Activated T-cell treated with anti-CD3 and anti-CD28 coated beads for 48 hours (primary cell): ENCODE results near the gene GNB5.
A peak's percentile ranks its signal among the peaks of the same experiment; 100 is the strongest.
"Not testable (repeated sequence)": the region's sequence is repeated elsewhere in the genome, so short reads cannot be mapped to it uniquely, and the experiment has no call there.

Experiments
- DNase-seq: peaks from one replicate; pipeline ENCODE4 v3.0.0-alpha.2; 2020; ENCODE audit warnings: low read depth

The GNB5 gene

GRCh38 chr15:52207191-52207590 is 16.0 kb upstream of the GNB5 start:
- DNase-seq = no peak

GRCh38 chr15:52206446-52206845 is 15.3 kb upstream of the GNB5 start:
- DNase-seq = no peak

DNA sequence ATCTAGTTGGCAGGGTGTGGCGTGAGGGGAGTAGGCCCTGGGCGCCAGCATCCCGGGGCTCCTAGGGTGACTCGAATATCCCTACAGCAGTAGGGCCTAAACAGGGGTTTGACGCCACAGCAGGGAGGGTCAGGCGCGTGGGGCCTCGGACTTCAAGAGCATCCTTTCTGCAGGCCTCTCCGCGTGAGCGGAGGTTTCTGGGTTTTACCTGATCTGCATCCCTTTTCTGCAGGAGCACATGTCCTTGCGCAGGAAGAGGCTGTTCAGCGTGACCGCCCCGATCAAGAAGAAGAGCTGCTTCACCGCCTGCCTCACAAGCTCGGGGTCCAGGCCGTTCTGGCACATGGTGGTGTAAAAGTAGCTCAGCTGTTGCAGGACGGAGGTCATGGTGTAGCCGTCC is 13.5 kb upstream of the GNB5 start:
- DNase-seq = no peak

- DNase-seq = no peak
Observed at GRCh38 chr15:52200831-52201365, 9.7 kb upstream of the GNB5 start.

DNA sequence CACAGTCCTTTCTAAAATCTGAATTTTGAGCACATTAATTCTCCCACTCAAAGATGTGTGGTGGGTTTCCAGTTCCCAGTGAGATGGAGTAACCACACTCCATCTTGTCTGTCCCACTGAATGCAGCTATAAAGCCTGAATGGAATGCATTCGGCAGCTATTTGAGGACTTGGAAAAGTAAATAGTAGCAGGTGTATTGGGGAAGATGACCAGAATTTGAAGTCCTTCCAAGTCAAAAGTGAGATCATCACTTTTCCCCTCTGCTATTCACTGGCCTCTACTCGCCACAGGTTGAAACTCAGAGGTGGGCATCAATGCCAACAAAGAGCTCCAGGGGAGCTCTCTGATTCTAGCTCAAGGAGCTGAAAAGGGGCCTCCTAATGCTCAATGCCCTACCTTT is 8.1 kb upstream of the GNB5 start:
- no peak for DNase-seq

GRCh38 chr15:52196891-52197290 is 5.7 kb upstream of the GNB5 start:
- DNase-seq = no peak

DNA sequence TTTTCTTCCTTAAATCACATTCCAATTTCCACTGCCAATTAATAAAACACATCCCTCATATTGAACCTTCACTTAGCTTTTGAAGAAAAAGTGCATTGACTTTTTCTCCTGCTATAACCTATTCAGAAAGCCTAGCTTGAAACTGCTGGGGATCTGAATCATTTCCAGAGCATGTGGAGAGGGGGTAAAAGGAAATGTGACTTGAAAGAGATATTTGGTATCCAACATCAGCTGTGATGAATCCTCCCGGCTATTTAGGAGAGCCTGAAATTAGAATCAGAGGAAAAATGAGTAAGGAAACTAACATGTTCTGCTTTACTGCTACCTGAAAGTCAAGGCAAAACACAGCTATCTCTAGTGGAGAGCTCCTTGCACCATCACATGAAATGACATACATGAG is 2.6 kb upstream of the GNB5 start:
- DNase-seq = no peak

DNA sequence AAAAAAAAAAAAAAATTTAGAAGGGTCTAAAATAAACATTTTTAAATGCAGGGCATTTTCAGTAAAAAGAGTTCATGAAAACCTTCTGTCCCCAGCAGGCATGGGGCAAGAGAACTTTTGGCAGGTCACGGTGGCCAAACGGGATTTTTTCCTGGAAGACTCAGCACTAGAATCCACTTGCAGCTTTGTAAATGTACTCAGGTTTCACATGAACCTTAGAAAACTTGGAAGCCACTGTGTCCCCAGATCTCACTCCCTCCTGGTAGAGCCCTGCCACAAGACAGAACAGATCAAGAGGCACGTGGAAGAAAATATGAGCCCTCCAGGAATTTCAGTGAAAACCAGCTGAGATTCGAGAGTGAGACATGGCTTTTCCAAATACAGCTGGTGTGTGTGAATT is 2.1 kb upstream of the GNB5 start:
- DNase-seq = no peak

- DNase-seq = no peak
Observed at GRCh38 chr15:52186651-52187486, 4.3 kb downstream of the GNB5 start.

DNA sequence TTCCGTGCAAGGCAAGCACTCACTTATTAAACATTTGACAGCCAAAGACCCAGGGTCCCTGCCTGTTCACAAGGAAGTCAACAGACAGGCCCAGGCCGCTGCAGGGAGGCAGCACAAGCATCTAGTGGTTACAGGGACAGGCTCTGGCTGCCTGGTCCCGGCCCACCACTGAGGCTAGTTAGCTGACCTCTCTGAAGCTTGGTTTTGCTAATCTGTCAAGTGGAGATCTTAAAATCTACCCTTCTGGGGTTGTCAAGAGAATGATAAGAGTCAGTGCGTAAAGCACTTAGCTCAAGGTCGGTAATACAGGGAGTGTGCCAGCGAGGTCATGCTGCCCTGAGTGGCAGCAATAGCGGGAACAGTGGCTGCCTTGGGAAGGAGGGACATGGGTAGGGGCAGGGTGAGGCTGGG is 6.0 kb downstream of the GNB5 start:
- DNase-seq = no peak

DNA sequence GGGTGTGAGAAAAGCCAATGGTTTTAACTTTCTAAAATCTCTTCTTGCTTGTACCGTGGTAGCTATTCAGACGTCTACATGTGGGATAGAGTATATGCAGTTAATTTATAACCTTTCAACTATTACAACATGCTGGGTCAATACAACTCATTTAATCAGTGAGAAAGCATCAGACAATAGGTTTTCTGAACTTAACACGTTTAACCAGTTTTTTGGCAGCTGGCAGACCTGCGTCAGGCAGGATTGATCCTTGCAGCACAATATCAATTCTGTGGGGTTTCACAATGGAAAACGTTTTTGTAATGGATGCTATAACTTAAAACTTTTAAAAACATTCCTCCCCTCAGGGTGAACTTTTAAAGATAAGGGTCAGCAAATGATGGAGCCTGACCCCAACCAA is 6.5 kb downstream of the GNB5 start:
- no peak for DNase-seq

- DNase-seq = no peak
Observed at GRCh38 chr15:52183562-52184173, 7.5 kb downstream of the GNB5 start.

DNA sequence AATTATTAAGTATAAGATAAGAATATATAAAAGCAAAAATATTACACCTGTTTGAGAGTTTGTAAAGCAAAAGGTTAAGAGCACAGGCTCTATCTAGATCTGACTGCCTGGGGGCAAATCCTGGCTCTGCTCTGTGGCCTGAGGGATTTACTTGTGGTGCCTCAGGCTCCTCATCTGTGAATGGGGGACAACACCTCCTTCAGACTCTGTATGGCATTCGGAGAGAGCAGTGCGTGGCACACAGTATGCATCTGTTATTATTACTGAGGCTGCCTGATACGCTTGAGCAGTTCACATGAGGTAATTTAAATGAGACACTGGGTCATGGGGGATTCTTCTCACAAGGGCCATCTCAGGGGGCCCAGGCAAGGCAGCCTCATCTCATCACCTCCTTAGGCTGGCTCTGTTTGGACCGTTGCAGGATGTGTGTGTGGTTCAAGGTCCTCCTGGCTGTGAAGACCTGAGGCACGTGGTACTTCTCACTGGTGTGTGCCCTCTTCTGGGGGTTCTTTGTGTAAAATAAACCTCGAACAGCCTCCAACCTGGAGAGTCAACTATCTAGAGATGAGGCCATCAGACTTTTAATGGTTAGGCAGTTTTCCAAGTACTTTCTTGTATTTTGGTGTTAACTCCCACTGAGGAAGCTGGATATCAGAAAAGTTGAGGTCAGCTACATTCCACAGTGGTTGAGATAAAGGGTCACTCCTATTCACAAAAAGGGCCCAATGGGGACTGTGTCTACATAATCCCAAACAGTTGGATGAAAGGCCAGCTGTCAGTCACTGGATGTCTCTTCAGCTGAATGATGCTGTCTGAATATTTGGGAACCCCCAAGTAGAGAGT is 9.0 kb downstream of the GNB5 start:
- no peak for DNase-seq

DNA sequence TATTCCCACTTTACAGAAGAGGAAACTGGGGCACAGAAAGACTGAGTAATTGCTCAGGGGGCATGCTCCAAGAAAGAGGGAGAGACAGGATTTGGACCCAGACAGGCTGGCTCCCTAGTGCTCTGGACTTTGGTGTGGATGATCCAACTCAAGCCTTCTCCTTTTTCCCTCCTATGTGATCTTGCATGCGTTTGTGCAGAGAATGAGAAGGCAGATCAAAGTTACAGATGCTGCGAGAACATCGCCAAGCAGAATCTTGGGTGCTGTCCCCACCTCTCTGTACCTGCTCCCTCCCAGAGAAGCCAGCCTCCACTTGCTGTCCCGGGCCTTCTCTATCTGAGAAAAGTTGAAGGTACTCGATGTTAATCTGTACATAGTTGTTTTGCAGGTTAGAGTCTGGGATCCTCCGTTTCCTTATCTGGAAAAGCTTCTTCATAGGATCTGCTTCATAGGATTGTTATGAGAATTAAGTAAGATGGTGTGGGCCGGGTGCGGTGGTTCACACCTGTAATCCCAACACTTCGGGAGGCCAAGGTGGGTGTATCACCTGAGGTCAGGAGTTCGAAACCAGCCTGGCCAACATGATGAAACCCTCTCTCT is 10.2 kb downstream of the GNB5 start:
- no peak for DNase-seq

DNA sequence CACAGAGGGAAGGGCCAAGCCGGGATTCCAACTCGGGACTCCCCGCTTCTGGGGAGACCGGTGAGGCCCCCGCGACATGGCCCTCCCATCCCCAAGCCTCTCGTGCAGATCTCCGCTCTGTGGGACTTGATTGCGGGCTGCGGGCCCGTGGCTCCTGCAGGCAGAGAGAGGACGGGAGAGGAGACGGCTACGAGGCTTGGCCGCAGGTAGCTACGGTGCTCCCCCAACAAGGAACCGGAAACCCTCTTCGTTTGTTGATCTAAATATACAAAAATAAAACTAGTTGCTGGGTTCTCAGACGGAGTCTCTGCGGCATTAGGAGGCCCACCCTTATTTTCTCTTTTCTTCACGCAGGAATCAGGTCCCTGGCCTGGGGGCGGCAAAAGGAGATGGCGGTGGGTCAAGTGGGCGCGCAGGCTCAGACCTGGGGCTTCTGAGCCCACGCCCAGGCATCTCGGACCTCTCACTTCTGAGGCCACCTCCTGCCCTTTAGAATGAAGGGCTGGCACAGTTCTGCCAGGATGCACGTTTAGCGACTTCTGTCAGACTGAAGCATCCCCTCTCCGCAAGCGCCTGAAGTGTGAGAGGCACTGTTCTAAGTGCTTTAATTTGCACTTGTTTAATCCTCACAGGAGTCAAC is 10.9 kb downstream of the GNB5 start:
- DNase-seq = no peak

DNA sequence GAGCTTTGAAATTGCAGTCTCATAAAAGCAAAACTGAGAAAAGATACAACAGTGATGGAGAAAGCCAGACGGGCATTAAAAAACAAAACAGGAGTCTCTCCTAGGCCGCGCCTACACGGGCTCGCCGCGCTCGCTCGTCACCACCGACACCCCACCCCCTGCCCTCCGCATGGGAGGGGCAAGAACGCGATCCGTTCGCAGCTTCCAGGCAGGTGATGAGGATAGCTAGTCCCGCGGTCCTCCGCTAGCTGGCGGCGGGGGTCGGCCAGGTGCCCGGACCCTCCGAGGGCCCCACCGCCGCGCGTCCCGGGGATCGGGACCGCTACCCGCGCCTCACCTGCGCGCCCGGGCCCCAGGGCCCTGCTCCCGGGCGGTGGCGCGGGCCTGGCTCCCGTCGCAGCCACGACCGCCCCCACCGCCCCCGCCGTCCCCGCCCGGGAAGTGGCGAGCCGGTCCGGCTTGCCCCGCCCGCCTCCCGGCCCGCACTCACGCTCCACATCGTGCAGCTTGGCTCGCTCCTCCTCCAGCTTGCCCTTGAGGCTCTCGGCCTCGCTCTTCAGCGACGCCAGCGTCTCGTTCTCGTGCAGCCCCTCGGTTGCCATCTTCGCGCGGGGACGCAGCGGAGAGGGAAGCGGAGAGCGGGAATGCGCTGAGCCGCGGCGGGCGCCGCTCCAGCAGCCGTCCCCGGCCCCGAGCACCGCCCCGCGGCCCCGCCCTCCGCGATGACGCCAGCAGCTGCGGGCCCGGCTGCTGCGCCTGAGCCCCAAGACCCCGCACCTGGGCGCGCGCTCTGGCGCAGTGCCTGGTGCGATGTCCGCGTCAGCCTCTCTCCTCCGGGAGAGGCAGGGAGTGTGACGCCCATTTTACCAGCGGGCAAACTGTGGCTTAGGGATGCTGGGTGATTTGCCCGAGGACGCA is 11.7 kb downstream of the GNB5 start:
- peak; percentile 86 for DNase-seq

GRCh38 chr15:52178765-52179164 is 12.4 kb downstream of the GNB5 start:
- no peak for DNase-seq

DNA sequence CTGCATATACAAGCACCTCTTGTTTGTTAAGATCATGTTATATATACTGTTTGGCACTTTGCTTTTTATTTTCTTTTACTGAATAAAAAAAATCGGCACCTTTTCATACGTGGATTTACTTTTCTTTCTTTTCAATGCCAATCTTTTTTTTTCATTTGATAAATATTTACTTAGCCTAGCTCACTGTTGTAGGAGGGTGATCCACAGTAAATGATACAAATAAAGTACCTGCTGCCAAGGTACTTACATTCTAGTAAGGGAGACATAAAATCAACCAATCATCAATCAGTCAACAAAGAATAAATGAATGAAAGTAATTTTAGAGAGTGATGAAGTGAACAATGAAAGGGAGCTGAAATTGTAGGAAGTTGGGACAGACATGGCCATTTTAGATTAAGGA is 18.3 kb downstream of the GNB5 start:
- no peak for DNase-seq

- no peak for DNase-seq
Observed at GRCh38 chr15:52171807-52172206, 19.4 kb downstream of the GNB5 start.

- no peak for DNase-seq
Observed at GRCh38 chr15:52171386-52171785, 19.8 kb downstream of the GNB5 start.

- not testable (repeated sequence) for DNase-seq
Observed at GRCh38 chr15:52170199-52170598, 21.0 kb downstream of the GNB5 start.
